NCI-H2107 treated with DMSO at 0.1 percent for 48 hours (cell line): ENCODE data around the gene ADAMTS4.

Experiments used
- DNase-seq: peaks from one replicate; lab custom pipeline; 2025; ENCODE audit not compliant: unreplicated experiment; lab: John Stamatoyannopoulos, UW

The ADAMTS4 gene

DNA sequence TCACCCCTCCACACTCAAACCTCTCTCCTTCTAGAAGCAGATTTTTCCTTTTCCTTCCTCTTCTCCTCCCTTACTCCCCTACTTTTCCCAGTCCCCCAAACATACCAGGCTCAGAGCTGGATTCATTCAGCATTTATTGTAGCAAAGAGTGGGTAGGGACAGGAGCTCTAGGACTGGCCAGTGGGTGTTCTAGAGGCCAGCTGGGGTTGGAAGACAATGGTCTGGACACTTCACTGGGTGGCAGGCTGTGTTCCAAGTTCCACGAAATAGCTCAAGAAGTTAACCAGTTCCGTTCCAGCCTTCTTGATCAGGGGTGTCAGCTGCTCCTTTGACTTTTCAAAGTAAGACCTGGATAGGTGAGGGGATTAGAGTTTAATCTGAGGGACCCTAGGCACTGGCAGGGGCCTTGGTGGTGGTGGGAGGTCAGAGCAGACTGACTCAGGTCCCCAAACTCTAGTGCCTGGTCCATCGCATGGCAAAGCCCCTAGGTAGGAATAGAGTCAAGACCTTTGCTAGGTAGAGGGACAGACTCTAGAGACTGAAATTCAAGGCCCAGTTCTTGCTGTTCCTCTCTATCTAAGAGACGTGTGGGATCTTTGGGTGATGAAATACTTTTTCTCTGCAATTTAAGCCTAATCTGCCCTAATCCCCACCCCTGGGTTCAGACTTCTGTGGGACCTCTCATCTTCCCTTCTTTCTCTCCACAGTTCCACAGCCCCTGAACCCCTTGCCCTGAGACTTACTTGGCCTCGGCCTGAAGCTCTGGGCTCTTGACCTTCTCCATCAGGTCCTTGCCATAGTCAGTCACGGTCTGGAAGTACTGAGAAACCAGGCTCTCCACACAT, 23.5 kb upstream of the ADAMTS4 start:
- no peak for DNase-seq

- DNase-seq: no peak
Observed at GRCh38 chr1:161220002-161220401, 21.1 kb upstream of the ADAMTS4 start.

GRCh38 chr1:161219078-161219892, 20.4 kb upstream of the ADAMTS4 start:
- no peak for DNase-seq

DNA sequence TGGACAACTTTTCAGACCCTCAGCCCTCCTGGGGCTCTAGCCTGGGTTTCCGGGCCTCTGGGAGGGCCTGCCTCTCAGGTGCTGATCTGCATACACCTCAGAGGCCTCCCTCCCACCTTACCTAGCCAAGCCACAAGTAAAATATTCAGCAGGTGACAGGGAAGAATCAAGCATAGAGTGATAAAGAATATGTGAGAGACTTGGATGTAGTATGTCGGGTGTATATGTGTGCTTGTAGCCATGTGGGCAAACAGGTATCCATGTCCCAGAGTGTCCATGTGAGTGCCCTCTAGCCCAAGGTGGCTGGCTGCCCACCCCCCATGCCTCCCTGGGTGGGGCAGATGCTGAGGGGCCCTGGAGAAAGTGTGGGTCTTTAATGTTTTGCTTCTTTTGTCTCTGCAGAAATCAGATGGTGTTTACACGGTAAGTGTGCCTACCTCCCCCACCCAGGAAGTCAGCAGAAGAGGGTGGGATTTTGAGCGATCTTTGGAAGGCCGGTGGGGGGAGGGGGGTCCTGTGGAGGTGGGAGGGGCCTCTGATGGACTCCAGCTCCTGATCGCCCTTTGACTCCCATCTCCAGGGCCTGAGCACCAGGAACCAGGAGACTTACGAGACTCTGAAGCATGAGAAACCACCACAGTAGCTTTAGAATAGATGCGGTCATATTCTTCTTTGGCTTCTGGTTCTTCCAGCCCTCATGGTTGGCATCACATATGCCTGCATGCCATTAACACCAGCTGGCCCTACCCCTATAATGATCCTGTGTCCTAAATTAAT, 19.6 kb upstream of the ADAMTS4 start:
- DNase-seq: no peak

GRCh38 chr1:161217831-161218230, 19.0 kb upstream of the ADAMTS4 start:
- no peak for DNase-seq

DNA sequence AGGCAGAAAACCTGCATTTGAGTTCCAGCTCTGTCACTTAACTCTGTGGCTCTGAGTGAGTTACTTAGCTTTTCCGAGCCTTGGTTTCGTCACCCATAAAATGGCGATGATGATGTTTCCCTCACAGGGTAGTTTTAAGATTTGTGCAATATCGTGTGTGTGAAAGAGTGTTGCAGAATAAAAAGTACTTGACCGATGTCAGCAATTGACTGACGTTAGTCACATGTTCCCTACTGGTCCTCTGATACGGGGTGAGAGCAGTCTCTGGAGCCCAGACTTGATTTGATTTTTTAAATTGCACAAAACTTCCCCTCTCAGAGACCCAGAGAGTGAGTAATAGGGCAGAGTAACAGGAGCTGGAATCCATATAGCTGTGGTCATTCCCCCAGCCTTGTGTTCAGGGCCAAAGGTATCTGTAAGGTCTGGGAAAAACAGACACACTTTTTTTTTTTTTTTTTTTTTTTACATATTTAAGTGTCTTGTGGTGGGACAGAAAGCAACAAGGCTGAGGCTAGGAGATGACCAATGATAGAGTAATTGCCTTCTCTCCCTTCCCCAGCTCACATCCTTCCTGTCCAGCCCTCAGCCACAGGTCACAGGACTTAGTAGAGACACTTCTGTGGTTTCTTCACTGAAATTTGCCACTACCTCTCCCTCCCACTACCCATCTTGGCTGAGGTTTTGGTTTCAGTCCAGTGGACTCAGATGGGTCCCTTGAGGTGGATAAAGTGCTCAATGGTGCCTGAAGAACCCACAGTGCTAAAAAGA, 18.3 kb upstream of the ADAMTS4 start:
- DNase-seq: no peak

DNA sequence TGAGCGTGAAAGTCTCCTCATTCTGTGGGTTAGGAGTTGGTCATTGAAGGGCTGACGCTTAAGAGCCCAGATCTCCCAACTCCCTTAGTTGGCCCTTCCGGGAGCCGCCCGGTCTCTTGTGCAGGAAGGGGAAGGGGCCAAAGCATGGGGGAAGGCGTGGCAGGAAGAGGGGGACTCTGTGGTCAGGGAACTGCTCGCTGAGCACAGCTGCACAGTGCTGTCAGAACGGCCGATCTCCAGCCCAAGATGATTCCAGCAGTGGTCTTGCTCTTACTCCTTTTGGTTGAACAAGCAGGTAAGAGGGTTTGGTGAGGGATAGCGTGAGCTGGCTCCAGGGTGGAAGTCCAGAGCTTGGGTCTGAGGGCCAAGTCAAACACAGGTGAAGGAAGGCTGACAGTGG, 16.2 kb upstream of the ADAMTS4 start, which contains the start of gene FCER1G:
Gene FCER1G (plus strand): TSS at position 220 of the 400 bp plus-strand sequence. CDS start 27 bp downstream, at position 247.
- no peak for DNase-seq

DNA sequence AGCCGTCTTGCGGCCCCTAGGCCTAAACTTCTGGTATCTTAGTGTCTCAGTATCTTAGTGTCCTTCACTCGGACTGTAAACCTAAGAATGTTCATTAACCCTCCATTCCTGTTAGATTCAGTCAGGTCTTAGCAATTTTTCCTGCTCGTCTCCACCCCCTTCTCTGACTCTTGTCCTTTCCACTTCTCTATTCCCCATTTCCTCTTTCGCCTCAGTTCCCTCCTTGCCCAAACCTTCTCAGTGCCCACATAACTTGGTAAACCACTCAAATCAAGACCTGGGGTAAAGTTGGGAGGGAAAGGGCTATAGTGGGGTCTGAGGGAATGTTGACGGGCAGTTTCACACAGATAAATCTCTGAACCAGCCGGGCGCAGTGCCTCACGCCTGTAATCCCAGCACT, 15.5 kb upstream of the ADAMTS4 start:
- DNase-seq: no peak

DNA sequence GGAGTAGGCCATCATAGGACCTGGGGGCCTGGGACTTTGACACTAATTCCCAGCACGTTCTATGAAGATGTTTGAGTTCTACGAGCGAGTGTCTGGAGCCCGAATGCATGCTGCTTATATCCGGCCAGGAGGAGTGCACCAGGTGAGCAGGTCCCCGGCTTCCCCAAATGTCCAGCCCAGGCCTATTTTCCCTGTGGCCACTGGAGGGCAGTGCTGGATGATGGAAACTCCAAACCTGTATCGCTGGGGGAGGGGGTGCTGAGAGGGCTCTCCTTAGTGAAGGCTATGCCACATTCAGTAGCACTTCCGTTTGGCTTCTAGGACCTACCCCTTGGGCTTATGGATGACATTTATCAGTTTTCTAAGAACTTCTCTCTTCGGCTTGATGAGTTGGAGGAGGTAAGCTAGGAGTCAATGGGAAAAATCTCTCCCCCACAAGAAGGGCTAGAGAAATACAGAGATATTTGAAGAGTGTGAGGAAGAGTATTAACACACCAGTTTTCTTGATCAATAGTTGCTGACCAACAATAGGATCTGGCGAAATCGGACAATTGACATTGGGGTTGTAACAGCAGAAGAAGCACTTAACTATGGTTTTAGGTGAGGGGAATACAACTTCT, 11.0 kb upstream of the ADAMTS4 start:
- peak; percentile 71 for DNase-seq

- DNase-seq: no peak
Observed at GRCh38 chr1:161207173-161207572, 8.3 kb upstream of the ADAMTS4 start.

- no peak for DNase-seq
Observed at GRCh38 chr1:161206411-161207140, 7.7 kb upstream of the ADAMTS4 start.

DNA sequence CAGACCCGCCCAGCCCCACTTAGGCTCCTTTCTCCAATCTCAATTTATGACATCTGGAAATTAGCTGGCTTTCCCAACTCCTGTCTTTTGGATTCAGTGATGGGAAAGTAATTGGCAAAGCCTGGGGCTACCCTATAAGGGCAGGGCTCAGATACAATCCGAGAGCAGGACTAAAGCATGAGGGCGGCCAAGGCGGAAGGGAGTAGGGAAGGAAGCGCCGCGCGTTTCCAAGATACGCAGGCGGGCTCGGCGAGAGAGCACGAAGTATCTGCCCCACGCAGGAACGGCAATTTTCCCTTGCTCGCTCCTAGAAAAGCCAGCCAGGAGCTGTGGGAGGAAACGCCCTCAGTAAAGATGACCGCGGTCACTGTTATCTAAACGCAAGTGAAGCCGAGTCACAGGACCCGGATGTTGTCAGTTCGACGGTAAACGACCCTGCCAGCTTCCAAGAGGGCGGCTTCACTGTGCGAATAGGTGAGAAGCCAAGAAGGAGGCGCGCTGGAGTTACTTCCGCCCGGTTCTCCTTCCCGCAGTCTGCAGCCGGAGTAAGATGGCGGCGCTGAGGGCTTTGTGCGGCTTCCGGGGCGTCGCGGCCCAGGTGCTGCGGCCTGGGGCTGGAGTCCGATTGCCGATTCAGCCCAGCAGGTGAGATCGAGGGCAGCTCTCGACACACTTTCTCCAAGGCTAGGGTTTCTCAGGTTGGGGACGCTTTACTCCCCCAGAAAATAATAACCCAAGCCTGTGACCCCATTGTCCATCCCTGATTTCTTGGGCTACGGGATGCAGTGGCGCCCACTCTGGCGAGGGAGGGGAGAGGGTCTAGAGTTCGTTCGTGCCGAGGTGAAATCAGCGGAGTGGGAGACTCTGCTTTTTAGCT, 3.2 kb upstream of the ADAMTS4 start, which contains the start of gene NDUFS2:
Gene NDUFS2 (plus strand): TSS at position 532 of the 877 bp plus-strand sequence. CDS start 19 bp downstream, at position 551.
- peak; percentile 98 for DNase-seq

- no peak for DNase-seq
Observed at GRCh38 chr1:161200992-161201835, 2.4 kb upstream of the ADAMTS4 start.

DNA sequence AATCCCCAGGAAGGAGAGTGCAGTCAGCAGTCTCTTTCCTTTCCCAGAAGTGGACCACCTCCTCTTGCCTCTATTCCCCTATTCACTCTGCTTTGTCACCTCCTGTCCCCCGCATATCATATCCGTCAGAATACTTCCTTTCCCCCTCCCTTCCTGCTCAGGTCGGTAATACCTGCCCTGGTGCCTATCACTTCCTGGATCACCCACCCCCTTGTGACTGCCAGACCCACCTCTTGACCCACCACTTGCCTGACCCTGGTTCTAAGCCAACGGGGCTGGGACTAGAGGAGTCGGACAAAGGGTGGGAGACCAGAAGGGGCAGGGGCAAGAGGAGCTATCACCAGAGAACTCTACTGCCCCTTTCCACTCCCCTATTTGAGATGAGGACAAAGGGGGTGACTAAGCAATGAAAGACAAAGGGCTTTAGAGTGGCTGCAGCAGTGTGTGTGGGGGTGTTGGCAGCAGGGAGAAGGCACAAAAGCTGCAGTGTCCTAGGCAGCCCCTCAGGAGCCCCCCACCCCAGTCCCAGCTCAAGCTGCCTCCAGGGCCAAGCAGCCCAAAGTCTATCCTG, 1.7 kb upstream of the ADAMTS4 start:
- no peak for DNase-seq

- DNase-seq: no peak
Observed at GRCh38 chr1:161199506-161200139, 769 bp upstream of the ADAMTS4 start.

DNA sequence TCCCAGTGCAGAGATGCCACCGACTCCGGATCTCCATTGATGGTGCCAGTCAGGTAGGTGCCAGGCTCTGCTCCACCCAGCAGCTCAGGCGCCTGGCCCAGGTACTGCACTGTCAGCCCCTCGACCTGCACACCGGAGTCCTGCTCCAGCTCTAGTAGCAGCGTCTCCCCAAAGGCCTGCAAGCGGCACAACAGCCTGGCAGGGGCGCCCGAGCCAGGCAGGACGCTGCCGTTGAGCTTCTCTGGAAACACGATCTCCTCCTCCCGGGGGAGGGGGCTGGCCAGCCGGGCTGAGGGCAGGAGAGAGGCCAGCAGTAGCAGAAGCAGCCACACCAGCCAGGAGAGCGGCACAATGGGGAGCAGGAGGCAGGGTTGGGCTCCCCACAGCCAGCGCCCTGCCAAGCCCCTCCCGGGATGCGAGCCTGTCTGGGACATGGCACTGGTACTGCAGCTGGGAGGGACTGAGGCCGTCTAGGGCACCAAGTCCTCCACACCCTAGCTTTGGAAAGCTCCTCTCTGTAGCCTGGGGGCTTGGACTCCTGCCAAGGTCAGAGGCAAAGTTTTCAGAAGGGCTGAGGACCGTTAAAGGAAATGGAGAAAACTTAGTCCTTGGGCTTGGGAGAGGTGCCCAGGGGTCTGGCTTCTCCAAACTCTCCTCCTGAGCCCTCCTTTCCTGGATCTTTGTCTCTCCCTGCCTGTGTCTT, 509 bp downstream of the ADAMTS4 start:
- peak; percentile 48 for DNase-seq
